Liver (tissue), 9 donors: ENCODE data around the gene MOK. TPM values are rescaled to one million over a fixed set of nuclear protein-coding genes. Genes with fewer than 3 reads are reported as not detected.

Experiments
- DNase-seq: peaks from one replicate; pipeline ENCODE4 v3.0.0-alpha.2; 2017; ENCODE audit warnings: low spot score
- H3K27ac ChIP-seq, 2 donors: one replicate each; pipeline ENCODE4 v1.7.0; 2013; ENCODE audit warnings: inconsistent platforms in 2 of 2, low read length in 2 of 2, control low read depth in 1 of 2, low read depth in 1 of 2, mild to moderate bottlenecking in 1 of 2
- H3K27me3 ChIP-seq, 4 donors: one replicate each; pipeline versions ENCODE4 v1.6.1 to v1.7.0; 2013; ENCODE audit warnings: low read length in 3 of 4, inconsistent platforms in 1 of 4, mild to moderate bottlenecking in 1 of 4, moderate library complexity in 1 of 4; ENCODE audit not compliant: control insufficient read depth in 4 of 4, insufficient read depth in 4 of 4
- H3K36me3 ChIP-seq, 4 donors: one replicate each; pipeline versions ENCODE4 v1.6.1 to v1.7.0; 2013; ENCODE audit warnings: low read length in 3 of 4, mild to moderate bottlenecking in 3 of 4, low read depth in 1 of 4, moderate library complexity in 1 of 4; ENCODE audit not compliant: control insufficient read depth in 4 of 4, insufficient read depth in 3 of 4
- H3K4me1 ChIP-seq, 4 donors: one replicate each; pipeline versions ENCODE4 v1.6.1 to v1.7.0; 2013; ENCODE audit warnings: low read length in 3 of 4, mild to moderate bottlenecking in 3 of 4, moderate library complexity in 1 of 4; ENCODE audit not compliant: control insufficient read depth in 4 of 4, insufficient read depth in 4 of 4
- H3K4me3 ChIP-seq, 3 donors: one replicate each; pipeline versions ENCODE4 v1.6.1 to v1.7.0; 2013; ENCODE audit warnings: low read length in 3 of 3, control low read depth in 1 of 3, low read depth in 1 of 3, mild to moderate bottlenecking in 1 of 3
- H3K9ac ChIP-seq, 2 donors: one replicate each; pipeline ENCODE4 v1.7.0; 2013; ENCODE audit warnings: low read length in 2 of 2, mild to moderate bottlenecking in 2 of 2, moderate library complexity in 2 of 2, control low read depth in 1 of 2, low read depth in 1 of 2
- H3K9me3 ChIP-seq, 4 donors: one replicate each; pipeline versions ENCODE4 v1.6.1 to v1.7.0; 2013; ENCODE audit warnings: low read length in 3 of 4; ENCODE audit not compliant: control insufficient read depth in 4 of 4
- EGR1 ChIP-seq, 2 donors: IDR thresholded peaks; 2 replicates each; pipeline ENCODE4 v1.6.1; 2016 to 2018; ENCODE audit warnings: antibody characterized with exemption in 2 of 2, low read depth in 2 of 2
- FOXA1 ChIP-seq: IDR thresholded peaks from 2 replicates; pipeline ENCODE4 v1.6.1; 2016; ENCODE audit warnings: antibody characterized with exemption
- FOXA2 ChIP-seq: IDR thresholded peaks from 2 replicates; pipeline ENCODE4 v1.6.1; 2016; ENCODE audit warnings: antibody characterized with exemption
- GABPA ChIP-seq, 2 donors: IDR thresholded peaks in 1 of 2; conservative IDR thresholded peaks in 1 of 2; 2 replicates each; pipeline ENCODE4 v1.6.1; 2016; ENCODE audit warnings: antibody characterized with exemption in 2 of 2, mild to moderate bottlenecking in 1 of 2, moderate library complexity in 1 of 2
- HNF4A ChIP-seq, 2 donors: conservative IDR thresholded peaks; 2 replicates each; pipeline ENCODE4 v1.6.1; 2016; ENCODE audit warnings: antibody characterized with exemption in 2 of 2, mild to moderate bottlenecking in 2 of 2
- HNF4G ChIP-seq: IDR thresholded peaks from 2 replicates; pipeline ENCODE4 v1.6.1; 2016; ENCODE audit warnings: antibody characterized with exemption
- JUND ChIP-seq, 2 donors: IDR thresholded peaks; 2 replicates each; pipeline ENCODE4 v1.6.1; 2016; ENCODE audit warnings: antibody characterized with exemption in 2 of 2
- NR2F2 ChIP-seq: IDR thresholded peaks from 2 replicates; pipeline ENCODE4 v1.6.1; 2016; ENCODE audit warnings: antibody characterized with exemption
- RAD21 ChIP-seq, 2 donors: IDR thresholded peaks; 2 replicates each; pipeline ENCODE4 v1.6.1; 2016; ENCODE audit warnings: antibody characterized with exemption in 2 of 2, mild to moderate bottlenecking in 2 of 2
- RXRA ChIP-seq, 2 donors: IDR thresholded peaks; 2 replicates each; pipeline ENCODE4 v1.6.1; 2017 to 2018; ENCODE audit warnings: antibody characterized with exemption in 2 of 2, mild to moderate bottlenecking in 1 of 2
- SP1 ChIP-seq: IDR thresholded peaks from 2 replicates; pipeline ENCODE4 v1.6.1; 2018; ENCODE audit warnings: antibody characterized with exemption, mild to moderate bottlenecking
- TAF1 ChIP-seq: conservative IDR thresholded peaks from 2 replicates; pipeline ENCODE4 v1.6.1; 2016; ENCODE audit warnings: antibody characterized with exemption, mild to moderate bottlenecking
- YY1 ChIP-seq: IDR thresholded peaks from 2 replicates; pipeline ENCODE4 v1.6.1; 2016; ENCODE audit warnings: antibody characterized with exemption, mild to moderate bottlenecking
- ZBTB33 ChIP-seq: IDR thresholded peaks from 2 replicates; pipeline ENCODE4 v1.6.1; 2016; ENCODE audit warnings: antibody characterized with exemption
- WGBS: extraction: QIAGEN DNeasy Blood & Tissue Kit; methylation state at CpG from one replicate; pipeline ENCODE4 v1.1.7; 2013; 5-methylcytosine and 5-hydroxymethylcytosine counted together
- polyA plus RNA-seq, 2 donors: library from polyadenylated mRNA; stranded (reverse) in 1 of 2; unstranded in 1 of 2; fragments of 200-250 nt in 1 of 2; fragments of >200 nt in 1 of 2; fragmentation: Nextera tagmentation in 1 of 2; extraction: Ambion mirVana in 1 of 2; gene quantifications; one replicate each; pipeline versions ENCODE4 v1.2.1 to v1.2.3, GENCODE V29; 2013 to 2015
- total RNA-seq, 2 donors: library from RNA; depleted of rRNA; stranded (reverse); fragments of >200 nt; gene quantifications; one replicate each; pipeline ENCODE4 v1.2.3, GENCODE V29; 2014
- TF ChIP-seq, protein P1 (sequence below): fragments of 150-350 bp; IDR thresholded peaks from 2 replicates; pipeline ENCODE4 v1.5.1; 2017; ENCODE audit warnings: improper control_type of control experiment, low read depth, low read length; ENCODE audit not compliant: missing input control
- TF ChIP-seq, protein P2 (sequence below): IDR thresholded peaks from 2 replicates; pipeline ENCODE4 v1.6.1; 2016; ENCODE audit warnings: antibody characterized with exemption
- TF ChIP-seq, protein P3 (sequence below): IDR thresholded peaks from 2 replicates; pipeline ENCODE4 v1.6.1; 2016; ENCODE audit warnings: antibody characterized with exemption
- donor health status: healthy.
- donor health status: healthy.
- donor health status: healthy.
- donor health status: healthy.
- donor health status: healthy.

Gene MOK
- total and polyA plus RNA-seq, 4 donors = 2.4 to 6.4 (median 2.9) TPM

GRCh38 chr14:102229739-102230092 lies 75.2 kb downstream of the MOK start:
- no peak overlapping the region for H3K9ac ChIP-seq
- 93% methylated on average over 9 of the region's 9 CpGs for WGBS
- TF ChIP-seq FOXA2 = no peak
- TF ChIP-seq RXRA (IDR thresholded peaks at IDR 0.05) = no peak
- no peak for TF ChIP-seq ZBTB33
- TF ChIP-seq SP1 = no peak
- TF ChIP-seq, protein P1, sequence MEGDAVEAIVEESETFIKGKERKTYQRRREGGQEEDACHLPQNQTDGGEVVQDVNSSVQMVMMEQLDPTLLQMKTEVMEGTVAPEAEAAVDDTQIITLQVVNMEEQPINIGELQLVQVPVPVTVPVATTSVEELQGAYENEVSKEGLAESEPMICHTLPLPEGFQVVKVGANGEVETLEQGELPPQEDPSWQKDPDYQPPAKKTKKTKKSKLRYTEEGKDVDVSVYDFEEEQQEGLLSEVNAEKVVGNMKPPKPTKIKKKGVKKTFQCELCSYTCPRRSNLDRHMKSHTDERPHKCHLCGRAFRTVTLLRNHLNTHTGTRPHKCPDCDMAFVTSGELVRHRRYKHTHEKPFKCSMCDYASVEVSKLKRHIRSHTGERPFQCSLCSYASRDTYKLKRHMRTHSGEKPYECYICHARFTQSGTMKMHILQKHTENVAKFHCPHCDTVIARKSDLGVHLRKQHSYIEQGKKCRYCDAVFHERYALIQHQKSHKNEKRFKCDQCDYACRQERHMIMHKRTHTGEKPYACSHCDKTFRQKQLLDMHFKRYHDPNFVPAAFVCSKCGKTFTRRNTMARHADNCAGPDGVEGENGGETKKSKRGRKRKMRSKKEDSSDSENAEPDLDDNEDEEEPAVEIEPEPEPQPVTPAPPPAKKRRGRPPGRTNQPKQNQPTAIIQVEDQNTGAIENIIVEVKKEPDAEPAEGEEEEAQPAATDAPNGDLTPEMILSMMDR = no peak
- TF ChIP-seq NR2F2 = no peak
- no peak for TF ChIP-seq YY1
- no peak for TF ChIP-seq JUND (IDR thresholded peaks at IDR 0.05)
- no peak for TF ChIP-seq GABPA (IDR thresholded peaks at IDR 0.05 in 1 of 2, conservative IDR thresholded peaks at IDR 0.05 in 1 of 2)
- no peak for TF ChIP-seq RAD21 (IDR thresholded peaks at IDR 0.05)
- TF ChIP-seq FOXA1 = no peak
- TF ChIP-seq, protein P2, sequence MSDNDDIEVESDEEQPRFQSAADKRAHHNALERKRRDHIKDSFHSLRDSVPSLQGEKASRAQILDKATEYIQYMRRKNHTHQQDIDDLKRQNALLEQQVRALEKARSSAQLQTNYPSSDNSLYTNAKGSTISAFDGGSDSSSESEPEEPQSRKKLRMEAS = no peak
- TF ChIP-seq EGR1 (IDR thresholded peaks at IDR 0.05; ENCODE audit: low read depth in 2 of 2) = no peak
- no peak for TF ChIP-seq TAF1
- no peak for TF ChIP-seq HNF4G
- no peaks in the 10 kb centered on the region for H3K4me1 ChIP-seq
- no peaks in the 10 kb centered on the region for H3K9me3 ChIP-seq
- no peak overlapping the region for H3K4me3 ChIP-seq
- DNase-seq = no peak
- no peak overlapping the region for H3K27ac ChIP-seq
- no peaks in the 10 kb centered on the region for H3K27me3 ChIP-seq
- H3K36me3 ChIP-seq = no peaks in the 10 kb centered on the region

DNA sequence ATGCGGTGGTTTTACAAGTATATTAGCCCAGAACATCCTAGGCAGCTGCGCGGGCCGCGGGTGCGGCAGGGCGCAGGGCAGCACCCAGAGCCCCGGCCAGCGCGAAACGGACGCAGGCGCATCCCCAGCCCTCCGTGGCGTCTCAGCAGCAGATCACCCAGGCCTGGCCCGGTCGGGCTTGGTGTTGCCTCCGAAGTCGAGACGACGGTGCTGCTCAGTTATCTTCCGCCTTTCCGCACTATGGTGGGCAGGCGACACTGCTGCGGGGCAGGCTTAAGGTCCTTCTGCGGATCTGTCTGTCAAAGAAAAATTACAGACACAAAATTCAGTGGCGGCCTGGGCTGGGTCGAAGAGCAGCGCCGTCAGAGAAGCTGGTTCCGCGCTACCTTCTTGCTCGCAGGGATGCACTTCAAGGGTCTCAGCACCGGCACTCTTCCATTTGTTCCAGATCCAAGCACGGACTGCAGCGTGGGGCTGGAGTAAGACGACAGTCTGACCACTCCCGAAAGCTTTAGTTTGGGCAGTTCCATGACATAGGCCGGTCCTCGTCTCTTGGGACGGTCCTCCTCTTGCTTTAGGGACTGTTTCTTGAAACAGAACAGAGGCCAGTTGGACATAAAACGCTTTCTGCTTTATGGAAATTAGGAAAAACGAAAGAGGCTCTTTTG lies 75.8 kb downstream of the MOK start:
- Histone ChIP-seq H3K4me1 (no peaks in the 10 kb centered on the region), H3K9ac (no peak overlapping the region), H3K27ac (no peak overlapping the region), H3K27me3 (no peaks in the 10 kb centered on the region), H3K36me3 (no peaks in the 10 kb centered on the region), H3K9me3 (no peaks in the 10 kb centered on the region), H3K4me3 (no peak overlapping the region)
- no peak for DNase-seq
- TF ChIP-seq HNF4G (no peak), NR2F2 (no peak), TAF1 (no peak), ZBTB33 (no peak), YY1 (no peak), EGR1 (IDR thresholded peaks at IDR 0.05; ENCODE audit: low read depth in 2 of 2) (no peak), HNF4A (conservative IDR thresholded peaks at IDR 0.05) (no peak), RAD21 (IDR thresholded peaks at IDR 0.05) (no peak), JUND (IDR thresholded peaks at IDR 0.05) (no peak), FOXA2 (no peak), GABPA (IDR thresholded peaks at IDR 0.05 in 1 of 2, conservative IDR thresholded peaks at IDR 0.05 in 1 of 2) (no peak), RXRA (IDR thresholded peaks at IDR 0.05) (no peak)
- TF ChIP-seq, protein P2 = no peak
- TF ChIP-seq, protein P1 = no peak
- TF ChIP-seq, protein P3, sequence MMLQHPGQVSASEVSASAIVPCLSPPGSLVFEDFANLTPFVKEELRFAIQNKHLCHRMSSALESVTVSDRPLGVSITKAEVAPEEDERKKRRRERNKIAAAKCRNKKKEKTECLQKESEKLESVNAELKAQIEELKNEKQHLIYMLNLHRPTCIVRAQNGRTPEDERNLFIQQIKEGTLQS = no peak
- WGBS = 96% methylated on average over 43 of the region's 43 CpGs
